PC-9 (cell line): Measurements from ENCODE around the gene ASB10.

Source experiments
- EZH2 ChIP-seq: fragments of 200-600 bp; sonication (generic); IDR thresholded peaks from 2 replicates; pipeline ENCODE4 v1.8.0; 2017; ENCODE audit warnings: antibody characterized with exemption, low read depth
- TF ChIP-seq, protein P1 (sequence below): fragments of 200-600 bp; sonication (generic); conservative IDR thresholded peaks from 2 replicates; pipeline ENCODE4 v1.6.1; 2017; ENCODE audit warnings: mixed run types, antibody characterized with exemption, mild to moderate bottlenecking, moderate library complexity

DNA sequence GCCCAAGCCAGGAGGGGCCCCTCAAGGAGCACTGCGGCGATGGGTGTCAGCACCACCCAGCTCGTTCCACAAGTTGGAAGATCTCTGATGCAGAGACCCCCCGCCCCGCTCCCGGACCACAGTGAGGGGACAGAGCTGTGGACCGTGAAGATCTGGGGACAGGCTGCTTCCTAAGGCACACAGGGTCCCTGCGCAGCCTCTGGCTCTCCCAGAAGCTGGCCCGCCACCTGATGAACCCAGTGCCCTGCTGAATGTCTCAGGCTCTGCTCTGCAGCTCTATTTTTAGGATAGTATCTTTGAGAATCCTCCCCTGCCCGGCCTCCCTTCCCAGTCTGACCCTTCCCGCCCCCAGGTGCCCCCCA, 49.3 kb downstream of the ASB10 start:
- TF ChIP-seq, protein P1, sequence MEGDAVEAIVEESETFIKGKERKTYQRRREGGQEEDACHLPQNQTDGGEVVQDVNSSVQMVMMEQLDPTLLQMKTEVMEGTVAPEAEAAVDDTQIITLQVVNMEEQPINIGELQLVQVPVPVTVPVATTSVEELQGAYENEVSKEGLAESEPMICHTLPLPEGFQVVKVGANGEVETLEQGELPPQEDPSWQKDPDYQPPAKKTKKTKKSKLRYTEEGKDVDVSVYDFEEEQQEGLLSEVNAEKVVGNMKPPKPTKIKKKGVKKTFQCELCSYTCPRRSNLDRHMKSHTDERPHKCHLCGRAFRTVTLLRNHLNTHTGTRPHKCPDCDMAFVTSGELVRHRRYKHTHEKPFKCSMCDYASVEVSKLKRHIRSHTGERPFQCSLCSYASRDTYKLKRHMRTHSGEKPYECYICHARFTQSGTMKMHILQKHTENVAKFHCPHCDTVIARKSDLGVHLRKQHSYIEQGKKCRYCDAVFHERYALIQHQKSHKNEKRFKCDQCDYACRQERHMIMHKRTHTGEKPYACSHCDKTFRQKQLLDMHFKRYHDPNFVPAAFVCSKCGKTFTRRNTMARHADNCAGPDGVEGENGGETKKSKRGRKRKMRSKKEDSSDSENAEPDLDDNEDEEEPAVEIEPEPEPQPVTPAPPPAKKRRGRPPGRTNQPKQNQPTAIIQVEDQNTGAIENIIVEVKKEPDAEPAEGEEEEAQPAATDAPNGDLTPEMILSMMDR = no peak
- no peak for TF ChIP-seq EZH2
